HS-5 (cell line): ENCODE measurements around the gene TTLL10.

Experiments used
- DNase-seq: peaks from one replicate; pipeline ENCODE4 v3.0.0-alpha.2; 2012; ENCODE audit warnings: low read depth

TTLL10 gene, protein sequence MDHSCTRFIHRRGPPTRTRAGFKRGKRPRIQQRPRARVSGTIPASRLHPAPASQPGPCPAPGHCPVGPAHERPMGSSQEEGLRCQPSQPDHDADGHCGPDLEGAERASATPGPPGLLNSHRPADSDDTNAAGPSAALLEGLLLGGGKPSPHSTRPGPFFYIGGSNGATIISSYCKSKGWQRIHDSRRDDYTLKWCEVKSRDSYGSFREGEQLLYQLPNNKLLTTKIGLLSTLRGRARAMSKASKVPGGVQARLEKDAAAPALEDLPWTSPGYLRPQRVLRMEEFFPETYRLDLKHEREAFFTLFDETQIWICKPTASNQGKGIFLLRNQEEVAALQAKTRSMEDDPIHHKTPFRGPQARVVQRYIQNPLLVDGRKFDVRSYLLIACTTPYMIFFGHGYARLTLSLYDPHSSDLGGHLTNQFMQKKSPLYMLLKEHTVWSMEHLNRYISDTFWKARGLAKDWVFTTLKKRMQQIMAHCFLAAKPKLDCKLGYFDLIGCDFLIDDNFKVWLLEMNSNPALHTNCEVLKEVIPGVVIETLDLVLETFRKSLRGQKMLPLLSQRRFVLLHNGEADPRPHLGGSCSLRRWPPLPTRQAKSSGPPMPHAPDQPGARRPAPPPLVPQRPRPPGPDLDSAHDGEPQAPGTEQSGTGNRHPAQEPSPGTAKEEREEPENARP

DNA sequence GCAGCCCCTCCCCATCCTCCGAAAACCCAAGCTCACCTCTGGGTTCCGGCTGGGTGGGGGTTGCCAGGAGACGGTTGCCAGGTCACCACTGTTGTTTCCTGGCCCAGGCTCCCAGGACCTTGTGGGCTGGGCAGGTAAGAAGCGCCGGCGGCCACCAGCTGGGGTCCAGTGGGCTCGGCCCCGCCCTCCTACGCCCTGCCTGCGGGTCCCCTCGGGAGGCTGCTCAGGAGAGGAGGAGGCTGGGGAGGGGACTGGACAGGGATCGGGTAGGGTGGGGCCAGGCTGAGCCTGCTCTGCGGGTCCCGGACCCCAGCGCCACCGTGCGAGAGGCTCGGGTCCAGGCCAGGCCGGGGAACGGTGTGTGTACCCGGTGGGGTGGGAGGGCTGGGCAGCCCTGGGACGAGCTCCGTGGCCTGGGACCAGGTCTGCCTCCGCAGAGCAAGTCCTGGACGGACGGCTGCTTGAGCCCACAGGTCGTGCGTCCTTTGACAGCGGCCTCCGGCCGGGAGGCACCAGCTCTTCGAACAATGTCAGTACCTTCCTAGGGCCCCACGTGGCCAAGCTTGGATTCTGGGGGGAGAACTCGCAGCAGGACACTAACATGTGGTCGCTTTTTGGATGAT lies at the start of gene TTLL10:
Gene TTLL10, plus strand, starts transcription at position 88 of the 623 bp plus-strand sequence. CDS start 5,336 bp downstream, outside the sequence.
- no peak for DNase-seq

DNA sequence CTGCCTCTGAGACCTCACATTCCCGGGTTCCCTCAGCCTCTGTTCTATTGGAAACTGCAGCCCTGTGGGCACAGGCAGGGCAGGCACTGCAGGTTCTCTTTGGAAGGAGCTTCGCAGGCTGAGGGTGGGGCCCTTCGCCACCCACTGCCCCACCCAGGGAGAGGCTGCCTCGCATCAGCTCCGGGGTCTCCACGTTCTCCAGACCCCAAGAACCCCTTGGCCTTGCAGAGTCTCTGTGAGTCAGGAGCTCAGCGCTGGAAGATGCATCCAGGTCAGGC lies 49.2 kb upstream of the TTLL10 start:
- no peak for DNase-seq

DNA sequence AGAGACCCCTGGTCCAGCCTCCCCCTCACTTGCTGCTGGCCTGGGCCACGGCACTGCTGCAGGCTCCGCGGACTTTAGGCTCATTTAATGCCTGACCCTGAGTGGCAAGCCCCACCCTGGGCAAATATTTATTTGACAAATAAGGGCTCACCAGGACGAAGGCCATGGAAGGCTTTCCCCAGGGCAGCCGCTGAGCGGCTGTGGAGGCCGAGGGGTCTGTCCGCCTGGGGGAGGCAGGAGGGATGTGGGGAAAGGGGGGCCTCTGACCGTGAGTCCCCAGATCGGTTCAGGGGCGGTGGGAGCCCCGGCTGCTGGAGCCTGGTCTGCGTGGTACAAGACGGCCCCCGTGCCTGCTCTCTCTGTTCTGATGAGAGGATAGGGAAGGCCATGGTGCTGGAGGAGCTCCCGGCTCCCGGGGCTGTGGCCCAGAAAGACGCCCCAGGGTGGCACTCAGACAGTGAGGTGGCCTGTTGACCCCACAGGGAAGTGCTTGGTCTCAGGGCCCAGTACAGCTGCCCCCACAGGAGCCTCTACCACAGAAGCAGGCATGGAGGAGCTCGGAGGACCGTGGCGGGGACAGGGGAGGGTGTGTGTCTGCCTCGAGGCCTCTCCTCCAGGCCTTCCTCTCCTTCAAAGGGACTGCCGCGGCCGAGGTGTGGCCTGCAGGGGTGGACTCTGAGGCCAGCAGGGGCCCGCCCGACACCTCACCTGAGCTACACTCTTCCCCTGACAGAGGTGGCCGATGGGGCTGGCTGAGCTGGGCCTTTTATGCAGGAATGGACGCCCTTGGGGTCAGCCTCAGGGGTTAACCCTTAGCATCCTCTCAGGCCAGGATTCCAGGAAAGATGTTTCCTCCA lies 48.7 kb upstream of the TTLL10 start:
- no peak for DNase-seq

DNA sequence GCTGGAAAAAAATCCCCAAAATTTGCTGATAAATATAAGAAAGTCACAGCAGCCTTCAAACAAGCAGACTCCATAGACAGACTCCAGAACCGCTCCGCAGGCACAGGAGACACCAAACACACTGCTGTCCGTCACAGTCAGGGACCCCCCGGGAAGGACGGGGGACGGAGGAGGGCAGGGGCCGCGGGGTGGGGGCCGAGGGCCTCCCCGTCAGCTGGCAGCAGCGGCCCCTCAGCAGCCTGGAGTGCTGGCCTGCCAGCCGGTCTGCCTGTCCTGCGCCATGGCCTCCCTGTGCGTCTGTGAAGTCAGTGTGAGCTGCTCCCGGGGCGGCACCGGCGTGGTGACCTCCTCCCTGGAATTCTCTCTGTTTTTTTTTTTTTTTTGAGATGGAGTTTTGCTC lies 47.7 kb upstream of the TTLL10 start:
- no peak for DNase-seq

DNA sequence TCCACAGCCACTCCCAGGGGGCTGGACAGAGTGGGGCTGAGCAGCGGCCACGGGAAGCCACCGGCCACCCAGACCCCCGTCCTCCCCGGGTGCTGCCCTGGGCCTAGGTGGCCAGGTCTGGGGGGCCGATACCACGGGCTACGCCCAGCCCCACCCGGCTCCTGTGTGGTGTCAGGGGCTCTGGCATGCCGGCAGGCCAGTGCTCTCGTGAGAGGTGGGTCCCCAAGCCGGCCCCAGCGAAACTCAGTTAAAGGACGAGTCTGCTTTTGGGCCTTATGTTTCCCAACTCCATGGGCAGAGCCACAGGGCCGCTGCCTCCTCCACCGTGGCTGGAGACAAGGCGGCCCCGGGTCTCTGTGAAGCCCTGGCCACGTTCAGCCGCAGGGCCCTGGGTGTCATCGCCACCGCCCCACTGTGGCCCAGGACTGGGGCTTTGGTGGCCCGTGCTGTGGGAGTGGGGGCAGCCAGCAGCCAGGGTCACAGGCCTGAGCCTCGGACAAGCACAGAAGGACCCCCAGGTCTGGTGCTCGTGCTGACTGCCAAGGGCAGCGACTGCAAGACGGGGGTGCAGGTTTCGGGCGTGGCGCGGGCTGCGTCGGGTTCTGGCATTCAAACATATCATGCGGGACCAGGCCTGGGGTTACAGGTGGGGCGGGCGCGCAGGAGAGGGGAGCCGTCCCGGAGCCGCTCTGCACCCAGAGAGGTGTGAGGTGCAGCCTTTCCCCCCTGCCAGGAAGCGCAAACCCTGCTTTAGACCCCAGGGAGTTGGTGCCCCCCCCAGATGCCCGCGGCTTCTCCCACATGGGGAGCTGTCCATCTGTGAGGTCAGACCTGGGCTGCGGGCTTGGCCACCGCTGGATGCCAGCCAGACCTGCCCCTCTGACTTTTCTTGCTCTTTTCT lies 45.9 kb upstream of the TTLL10 start:
- DNase-seq = no peak

DNA sequence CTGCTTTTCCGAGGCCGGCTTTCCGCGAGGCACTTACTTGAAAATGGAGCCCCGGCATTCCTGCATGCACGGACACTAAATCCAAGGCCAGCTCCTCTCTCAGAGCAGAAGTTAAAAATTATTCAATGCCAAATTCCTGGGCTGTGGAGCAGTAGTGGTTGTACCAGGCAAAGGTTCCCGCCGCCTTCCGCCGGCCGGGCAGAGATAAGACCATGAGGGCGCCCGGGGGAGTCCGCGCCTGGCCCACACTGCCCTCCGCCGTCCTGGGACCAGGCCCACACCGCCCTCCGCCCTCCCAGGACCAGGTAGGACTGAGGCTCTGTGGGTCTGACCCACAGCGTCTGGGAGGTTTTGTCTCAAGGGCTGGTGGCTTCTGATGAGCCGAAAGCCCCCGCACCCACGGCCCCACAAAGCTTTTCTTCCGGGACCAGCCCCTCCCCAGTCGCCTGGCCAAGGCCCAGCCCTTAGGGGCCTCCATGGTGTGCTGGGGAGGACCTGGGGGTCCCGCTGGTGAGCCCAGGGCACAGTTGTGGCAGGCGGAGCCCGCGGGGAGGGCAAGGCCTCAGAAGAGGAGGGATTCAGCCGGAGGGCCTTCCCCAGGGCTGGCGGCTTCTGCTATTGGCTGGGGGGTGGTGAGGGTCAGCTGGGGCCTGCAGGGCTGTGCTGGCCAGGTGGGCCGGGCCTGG lies 45.1 kb upstream of the TTLL10 start:
- no peak for DNase-seq

DNA sequence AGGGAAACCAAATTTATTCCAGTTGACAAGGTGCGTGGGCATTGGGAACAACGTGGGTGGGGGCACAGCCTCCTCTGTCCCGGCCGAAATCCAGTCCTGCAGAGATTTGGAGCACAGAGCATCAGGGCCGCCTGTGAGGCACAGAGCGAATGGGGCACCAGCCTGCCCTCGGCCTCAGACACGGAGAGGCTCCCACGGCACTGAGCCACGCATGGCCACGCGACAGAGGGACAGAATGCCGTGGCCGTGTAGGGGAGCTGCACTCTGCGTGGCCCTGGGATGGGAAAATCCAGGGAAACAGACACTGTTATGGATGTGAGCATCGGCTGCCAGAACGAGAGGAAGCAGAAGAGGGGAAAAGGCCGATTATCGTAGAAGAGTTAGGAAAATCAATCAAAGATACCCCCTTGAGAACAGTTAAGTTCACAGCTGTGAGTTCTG lies 44.3 kb upstream of the TTLL10 start:
- no peak for DNase-seq

DNA sequence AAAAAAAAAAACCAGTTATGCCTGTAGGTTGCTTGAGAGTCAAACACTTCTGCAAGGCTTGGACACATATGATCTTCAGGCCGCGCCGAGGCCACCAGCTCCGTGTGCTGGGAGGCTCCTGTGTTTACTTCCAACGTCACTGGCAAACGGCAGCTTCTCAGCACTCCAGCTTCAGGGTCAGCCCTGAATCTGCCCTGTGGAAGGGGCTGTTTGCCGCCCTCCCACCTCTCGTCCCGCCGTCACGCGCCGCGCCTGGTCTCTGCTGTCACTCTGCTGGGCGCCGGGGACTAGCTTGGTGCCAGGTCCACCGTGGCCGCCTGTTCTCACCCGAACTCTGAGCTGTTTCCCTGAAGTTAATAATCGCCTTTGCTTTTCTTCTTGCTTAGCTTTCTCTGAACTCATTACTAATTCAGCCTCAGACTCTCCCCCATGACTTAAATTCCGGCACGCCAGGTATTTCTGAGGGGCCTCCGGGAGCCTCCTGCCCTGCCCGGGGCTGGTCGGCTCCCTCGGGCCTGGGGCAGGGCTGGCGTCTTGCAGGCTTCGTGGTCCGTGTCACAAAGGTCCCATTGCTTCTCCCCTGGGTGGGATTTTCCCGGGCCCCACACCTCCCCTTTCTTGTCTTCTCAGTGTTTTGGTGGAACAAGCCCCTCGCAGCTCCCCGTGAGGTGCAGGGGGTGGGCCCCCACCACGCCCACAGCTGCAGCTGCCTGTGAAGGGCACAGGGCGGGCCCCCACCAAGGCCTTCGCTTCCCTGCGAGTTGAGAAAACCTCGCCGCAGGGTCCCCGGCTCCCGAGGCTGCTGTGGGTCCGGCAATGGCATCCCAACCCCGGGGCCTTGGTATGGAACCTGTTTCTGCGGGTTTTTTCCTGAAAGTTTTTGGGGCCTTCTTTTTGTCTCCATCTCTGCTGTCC lies 43.2 kb upstream of the TTLL10 start:
- no peak for DNase-seq

DNA sequence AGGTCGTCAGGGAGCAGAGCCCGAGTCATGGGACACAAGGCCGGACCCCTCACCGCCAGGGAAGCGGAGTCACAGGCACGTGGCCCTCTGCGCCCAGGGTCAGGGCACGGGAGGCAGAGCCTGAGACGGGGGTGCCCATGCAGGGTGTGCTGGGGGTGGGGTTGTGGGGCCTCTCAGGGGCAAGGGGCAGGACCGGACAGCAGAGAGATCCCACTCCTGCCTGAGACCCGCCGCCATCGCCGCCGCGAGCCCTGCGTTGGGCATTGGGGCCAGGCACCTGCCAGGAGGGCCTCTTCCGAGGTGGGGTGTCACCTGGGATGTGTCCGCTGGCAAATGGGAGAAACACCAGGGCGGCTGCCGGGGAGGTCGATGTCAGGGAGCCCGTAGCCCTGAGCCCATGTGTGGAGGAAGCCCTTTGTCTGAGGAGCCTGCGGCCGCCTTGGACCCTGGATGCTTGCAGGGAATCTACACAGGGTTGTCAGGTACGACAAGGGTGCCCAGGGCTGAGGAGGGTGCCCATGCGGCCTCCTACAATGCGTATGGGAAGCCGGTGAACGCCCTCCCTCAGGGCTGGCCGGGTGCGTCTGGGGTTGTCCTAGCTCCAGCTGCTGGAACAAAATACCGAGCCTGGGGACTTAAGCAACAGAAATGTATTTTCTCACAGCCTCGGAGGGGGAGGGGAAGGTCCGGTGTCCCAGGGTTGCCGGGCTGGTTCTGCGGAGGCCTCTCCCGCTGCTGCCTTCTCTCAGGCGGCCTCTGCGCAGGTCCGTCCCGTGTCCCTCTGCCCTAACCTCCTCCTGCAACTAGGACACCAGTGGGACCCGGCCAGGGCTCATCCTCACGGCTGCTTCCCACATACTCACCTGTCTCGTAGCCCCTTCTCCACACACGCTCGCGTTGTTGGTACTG lies 41.4 kb upstream of the TTLL10 start:
- DNase-seq = no peak

DNA sequence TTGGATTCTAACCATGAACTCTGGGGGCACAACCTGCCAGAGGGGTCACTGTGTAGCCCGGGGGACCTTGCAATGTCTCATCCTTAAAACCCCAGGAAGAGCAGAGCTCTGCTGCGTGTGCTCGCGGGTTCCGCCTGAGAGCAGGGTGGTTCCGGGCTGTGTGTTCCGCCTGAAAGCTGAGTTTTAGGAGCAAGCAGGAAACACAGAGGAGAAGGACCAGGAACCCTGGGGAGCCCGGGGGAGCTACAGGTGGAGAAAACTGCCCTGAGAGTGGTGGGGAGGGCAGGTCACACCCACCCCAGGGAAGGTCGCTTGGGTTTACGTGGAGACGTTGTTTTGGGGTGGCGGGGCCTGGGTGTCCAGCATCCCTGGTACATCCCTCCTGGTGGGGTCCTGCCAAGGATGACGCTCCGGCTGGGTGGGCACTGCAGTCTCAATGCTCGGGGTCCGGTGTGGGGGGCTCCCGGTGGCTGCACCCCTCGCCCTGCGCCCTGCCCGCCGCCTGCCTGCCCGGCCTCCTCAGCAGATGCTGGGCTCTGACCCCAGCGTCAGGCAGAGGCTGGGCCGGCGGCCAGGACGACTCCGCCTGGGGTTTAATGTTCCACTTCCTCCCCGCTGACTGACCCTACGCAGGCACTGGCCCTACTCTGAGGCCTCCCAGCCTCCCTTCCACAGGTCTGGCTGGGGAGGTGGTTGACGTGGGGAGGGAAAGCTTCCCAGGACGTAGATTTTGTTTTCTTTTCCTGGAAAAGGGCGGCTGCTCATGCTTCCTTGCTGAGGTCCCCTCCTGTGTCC lies 40.5 kb upstream of the TTLL10 start:
- DNase-seq = no peak

DNA sequence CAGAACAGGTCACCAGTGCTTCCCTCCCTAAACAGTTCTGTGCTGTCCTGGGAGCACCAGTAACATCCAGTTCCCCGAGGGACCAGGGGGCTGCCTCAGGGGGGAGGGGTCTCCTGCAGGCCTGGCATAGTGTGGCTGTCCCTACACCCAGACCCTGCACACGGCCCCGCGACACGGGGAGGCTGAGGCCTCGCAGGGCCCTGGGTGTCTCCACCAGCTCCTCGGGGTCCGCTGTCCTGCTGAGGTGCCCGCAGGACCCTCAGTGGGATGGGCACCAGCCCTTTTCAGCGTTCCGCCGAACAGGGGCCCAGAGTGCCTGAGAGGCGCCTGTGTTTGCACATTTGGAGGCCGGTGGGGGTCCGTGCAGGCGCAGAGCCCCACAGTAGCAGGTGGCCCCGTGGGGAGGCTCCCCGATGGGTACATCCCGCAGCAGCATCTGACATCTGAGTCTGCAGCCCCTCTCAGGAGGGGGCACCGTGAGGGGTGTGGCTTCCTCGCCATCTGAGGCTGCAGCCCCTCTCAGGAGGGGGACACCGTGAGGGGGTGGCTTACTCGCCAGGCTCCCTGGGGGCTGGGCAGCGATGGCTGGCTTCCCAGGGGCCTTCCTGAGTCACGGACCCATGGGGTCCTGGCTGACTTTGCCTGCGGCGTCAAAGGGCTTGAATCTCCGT lies 39.2 kb upstream of the TTLL10 start:
- no peak for DNase-seq

DNA sequence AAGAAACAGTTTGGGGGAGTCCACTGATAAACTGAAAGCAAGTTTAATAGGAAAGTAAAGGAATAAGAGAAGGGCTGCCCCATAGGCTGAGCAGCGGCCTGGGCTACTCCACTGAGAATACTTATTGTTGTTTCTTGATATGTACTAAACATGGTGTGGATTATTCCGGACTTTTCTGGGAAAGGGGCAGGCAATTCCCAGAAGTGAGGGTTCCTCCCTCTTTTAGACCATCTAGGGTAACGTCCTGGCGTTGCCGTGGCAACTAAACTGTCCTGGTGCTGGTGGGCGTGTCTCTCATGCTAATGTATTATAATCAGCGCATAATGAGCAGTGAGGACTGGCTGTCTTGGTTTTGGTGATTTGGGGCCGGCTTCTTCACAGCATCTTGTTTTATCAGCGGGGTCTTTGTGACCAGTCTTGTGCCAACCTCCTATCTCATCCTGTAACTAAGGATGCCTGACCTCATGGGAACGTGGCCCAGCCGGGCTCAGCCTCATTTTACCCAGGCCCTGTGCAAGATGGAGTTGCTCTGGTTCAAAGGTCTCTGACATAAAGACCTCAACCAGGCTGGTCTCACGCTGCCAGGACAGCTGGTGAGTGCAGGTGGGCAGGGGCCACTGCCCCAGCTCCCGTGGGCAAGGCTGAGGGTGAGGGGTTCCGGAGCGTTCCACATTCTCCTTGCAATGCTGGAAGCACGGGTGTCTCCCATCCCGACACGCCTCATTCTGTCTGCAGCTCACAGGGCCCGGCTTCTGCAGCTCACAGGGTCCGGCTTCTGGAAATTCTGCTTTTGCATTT lies 38.1 kb upstream of the TTLL10 start:
- DNase-seq = no peak

DNA sequence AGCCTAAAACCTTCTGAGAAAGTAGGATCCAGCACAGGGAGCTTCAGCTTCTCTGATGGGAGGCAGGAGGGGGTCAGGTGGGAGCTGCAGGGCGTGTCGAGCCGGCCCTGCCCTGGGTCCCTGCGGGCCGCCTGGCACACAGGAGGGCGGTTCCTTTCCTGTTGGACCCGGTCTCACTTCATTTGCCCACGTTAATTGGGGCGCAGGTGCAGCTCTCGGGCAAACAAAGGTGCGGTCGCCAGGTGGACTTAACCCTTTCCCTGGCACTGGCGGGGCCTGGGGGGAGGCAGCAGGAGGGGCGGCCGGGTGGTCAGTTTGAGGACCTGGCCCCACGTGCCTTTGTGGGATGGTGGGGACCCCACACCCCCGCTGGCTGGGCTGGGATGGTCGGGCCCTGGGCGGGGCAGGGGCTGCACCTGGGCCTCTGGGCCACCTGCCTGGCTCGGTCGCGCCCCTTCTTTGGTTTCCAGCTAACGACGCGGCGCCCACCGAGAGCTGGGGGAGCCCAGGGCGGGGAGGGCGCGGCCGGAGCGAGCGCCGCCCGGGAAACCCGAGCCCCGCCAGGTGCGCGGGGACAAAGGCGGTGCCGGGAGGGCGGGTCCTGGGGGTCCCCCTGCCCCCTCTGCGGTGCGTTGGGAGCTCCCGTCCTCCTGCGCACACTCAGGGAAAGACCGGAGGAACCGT lies 37.0 kb upstream of the TTLL10 start:
- no peak for DNase-seq

DNA sequence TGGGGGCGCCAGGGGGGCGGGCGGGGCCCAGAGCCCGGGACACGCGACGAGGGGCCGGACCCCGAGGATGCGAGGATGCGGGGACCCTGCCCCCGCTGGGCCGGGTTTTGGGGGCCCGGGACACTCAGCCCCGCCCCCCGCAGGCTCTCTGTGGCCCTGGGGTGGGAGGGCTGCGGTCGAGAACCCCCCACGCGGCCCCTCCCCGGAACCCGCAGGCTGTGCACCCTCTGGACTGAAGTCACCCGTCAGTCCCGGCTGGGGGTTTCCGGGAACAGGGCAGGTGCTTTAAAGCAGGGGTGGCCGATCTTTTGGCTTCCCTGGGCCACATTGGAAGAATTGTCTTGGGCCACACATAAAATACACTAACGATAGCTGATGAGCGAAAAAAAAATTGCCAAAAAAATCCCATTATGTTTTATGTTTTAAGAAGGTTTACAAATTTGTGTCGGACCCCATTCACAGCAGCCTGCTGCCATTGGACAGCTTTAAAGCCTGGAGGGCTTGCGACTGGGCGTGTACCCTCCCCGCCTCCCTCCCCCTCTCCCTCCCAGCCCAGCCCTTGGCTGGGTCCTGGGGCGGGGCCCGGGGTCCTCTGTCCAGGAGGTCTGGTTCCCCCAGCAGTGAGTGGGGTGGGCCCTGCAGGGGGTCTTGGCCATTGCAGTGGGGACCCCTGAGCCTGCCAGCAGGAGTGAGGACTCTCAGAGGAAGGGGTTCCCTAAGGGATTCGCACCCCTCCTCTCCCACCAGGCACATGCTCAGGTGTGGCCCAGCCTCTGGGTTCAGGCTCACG lies 36.2 kb upstream of the TTLL10 start:
- no peak for DNase-seq

DNA sequence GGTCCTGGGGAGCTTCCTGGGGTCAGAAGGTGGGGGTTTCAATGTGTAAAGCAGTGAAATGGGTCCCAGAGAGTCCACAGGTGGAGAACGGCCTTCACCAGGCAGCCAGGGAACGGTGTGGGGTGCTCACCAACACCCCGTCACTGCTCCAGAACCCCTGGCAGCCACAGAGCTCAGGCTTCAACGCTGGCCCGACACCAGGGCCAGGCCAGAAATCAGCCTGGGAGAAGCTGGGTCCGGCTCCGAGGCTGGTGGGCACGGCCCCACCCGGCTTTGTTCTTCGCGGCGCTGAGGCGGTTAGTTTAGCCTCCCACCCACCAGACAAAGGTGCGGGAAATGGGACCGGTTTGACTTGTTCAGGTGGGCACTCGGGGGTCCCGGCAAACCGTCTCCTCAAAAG lies 33.0 kb upstream of the TTLL10 start:
- DNase-seq = no peak
